A549 treated with Mapracorat at 1 μM for 4 hours (cell line): ENCODE data around the gene HNRNPU. TPM values are rescaled to one million over a fixed set of nuclear protein-coding genes. Genes with fewer than 3 reads are reported as not detected.

Experiments used
- total RNA-seq: library from RNA; stranded (reverse); fragments of 200-300 nt; extraction: Qiagen RNA extraction; gene quantifications from 5 replicates; pipeline ENCODE4 v1.2.3, GENCODE V29; 2022

The HNRNPU gene
- 324 to 427 TPM (median 342 TPM) in 5 replicates for total RNA-seq

DNA sequence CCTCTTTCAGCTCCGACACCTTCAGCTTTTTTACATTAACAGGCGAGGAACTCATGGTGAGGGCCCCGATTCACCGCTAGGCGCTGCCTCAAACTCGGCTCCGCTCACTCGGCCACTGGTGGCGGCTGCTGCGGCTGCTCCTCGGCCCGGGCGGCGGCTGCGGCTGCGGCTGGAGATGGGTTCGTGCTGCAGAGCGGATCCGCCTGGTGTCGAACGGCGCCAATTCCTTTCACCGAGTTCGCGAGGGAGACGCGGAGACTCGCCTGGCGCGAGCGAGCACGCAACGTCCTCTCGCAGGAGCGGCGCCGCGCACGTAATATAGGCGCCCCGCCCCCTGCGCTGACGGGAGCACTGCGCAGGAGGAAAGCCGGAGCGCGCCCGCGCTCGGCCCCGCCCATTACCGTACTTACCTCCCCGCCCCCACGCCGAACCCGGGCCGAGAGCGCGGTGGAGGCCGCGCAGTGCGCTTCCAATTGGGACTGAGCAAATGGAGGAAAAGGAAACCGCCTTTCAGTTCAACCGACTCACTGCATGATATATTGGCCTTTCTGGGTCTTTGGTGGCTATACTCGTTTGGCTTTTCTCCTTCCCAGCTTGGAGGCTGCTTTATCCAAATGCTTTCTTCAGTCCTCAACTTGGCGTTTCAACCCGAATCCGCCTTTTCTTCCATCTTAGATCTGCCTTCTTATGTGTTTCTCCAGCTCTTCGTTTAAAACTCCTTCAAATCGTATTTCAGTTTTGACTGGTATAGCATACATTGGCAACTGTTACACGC, at the start of gene HNRNPU:
HNRNPU (minus strand) TSS at position 291 of the 775 bp plus-strand sequence; CDS start at position 55, 236 bp downstream.

DNA sequence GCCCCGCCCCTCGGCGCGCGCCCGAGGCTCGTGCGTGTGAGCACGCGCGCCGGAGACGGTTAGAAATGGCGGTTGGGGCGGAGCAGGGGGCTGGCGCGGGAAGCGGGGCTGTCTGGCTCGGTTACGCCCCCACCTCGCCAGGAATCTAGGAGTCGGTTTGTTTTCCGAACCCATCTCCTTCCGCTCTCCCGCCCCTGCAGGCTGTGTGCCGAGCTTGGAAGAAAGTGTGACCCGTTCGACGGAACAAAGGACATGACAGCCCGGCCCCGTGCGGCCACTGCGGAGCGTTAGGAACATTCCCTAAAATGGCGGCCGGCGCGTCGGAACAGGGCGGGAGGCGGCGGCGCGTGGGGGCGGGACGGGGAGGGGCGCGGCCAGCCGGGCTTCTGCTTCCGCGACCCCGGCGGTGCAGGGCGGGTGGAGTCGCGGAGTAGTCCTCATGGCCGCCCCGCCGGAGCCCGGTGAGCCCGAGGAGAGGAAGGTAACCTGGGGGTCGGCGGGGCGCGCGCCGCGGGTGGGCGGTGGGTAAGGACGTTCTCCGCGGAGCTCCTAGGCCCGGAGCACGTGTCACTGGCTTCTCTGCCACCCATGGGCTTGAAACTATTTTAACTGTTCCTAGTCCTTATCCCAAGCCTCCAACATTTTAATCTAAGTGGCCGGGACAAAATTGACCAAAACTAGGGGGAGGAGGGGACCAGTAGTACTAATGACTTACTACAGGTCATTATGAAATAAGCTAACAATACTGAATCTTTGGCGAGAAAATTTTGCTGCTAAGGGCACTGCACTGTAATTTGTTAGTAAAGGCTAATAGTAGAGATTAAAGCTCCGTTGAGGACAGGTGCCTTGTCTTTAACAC, 28.8 kb downstream of the HNRNPU start, which contains the start of gene COX20:
COX20 (plus strand) TSS at position 383 of the 859 bp plus-strand sequence; CDS start at position 440, 57 bp downstream.

Other genes starting within 250 kb of the HNRNPU start
- gene DESI2, start 211.4 kb downstream of the HNRNPU start, total RNA-seq: 26.6 to 32.1 TPM (median 30.1 TPM) in 5 replicates
- 45.1 to 53.6 TPM (median 45.7 TPM) in 5 replicates for gene COX20, start 28.9 kb downstream of the HNRNPU start, total RNA-seq